Activated CD8-positive, alpha-beta memory T cell treated with anti-CD3 and anti-CD28 coated beads, Interleukin-2, amount 10 ng/mL, durations not matched to agents 7 days and 5 days (primary cell): ENCODE data around the gene PPP2R2B. TPM values are rescaled to one million over a fixed set of nuclear protein-coding genes. Genes with fewer than 3 reads are reported as not detected.
A peak's percentile ranks its signal among the peaks of the same experiment; 100 is the strongest.

Source experiments
- ATAC-seq: fragments of 150-1000 bp; cut with Tn5 transposase; one replicate; pipeline ENCODE4 v1.10.0; 2021; ENCODE audit warnings: moderate library complexity
- CTCF ChIA-PET: fragments of 350-600 bp; sonication (Branson Sonifier 250); formaldehyde crosslinking; loops from one replicate; lab custom pipeline; 2021; ENCODE audit warnings: antibody characterized with exemption; lab: Charles Lee
- DNase-seq: peaks from one replicate; pipeline ENCODE4 v3.0.0-alpha.2; 2020
- H3K27ac Mint-ChIP-seq: one replicate; pipeline ENCODE4 v1.8.0; 2021; ENCODE audit warnings: mild to moderate bottlenecking, mixed read lengths
- H3K27me3 Mint-ChIP-seq: one replicate; pipeline ENCODE4 v1.8.0; 2021; ENCODE audit warnings: mixed read lengths
- H3K36me3 Mint-ChIP-seq: one replicate; pipeline ENCODE4 v1.8.0; 2021; ENCODE audit warnings: mild to moderate bottlenecking, mixed read lengths
- H3K4me1 Mint-ChIP-seq: one replicate; pipeline ENCODE4 v1.8.0; 2021; ENCODE audit warnings: mixed read lengths
- H3K4me3 Mint-ChIP-seq: one replicate; pipeline ENCODE4 v1.8.0; 2021; ENCODE audit warnings: mild to moderate bottlenecking, moderate library complexity, mixed read lengths
- H3K9me3 Mint-ChIP-seq: one replicate; pipeline ENCODE4 v1.8.0; 2022; ENCODE audit warnings: low read depth, mixed read lengths
- total RNA-seq, 2 experiments: library from RNA; stranded (reverse); gene quantifications; one replicate each; pipeline ENCODE4 v1.2.3, GENCODE V29; 2021

The PPP2R2B gene
- total RNA-seq, 2 experiments from 2014 or later = 6.7 to 17.0 TPM

DNA sequence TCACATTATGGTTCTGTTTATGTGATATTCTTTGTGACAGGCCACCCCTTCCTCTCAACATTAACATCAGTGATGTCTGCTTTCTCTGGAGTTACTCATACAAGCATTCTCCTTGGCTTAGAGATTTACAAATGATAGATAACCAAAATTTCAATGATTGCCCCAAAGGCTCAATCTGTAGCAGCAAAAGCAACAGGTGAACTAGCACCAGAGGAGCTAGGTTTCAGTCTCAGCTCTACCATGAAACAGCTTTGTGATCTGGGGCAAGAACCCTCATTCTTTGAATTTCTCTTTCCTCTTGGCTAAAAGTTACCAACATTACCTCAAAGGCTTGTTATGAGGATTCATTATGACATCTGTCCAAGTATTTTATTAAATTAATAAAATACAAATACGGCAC is 120.5 kb downstream of the PPP2R2B start:
- Mint-ChIP-seq H3K27me3 (no peaks in the 10 kb centered on the region), H3K4me3 (no peak overlapping the region), H3K4me1 (peaks cover 24% of the 10 kb centered on the region), H3K36me3 (peaks cover 9% of the 10 kb centered on the region), H3K27ac (no peak overlapping the region), H3K9me3 (no peaks in the 10 kb centered on the region)
- ATAC-seq = no peak
- CTCF ChIA-PET = interaction anchor here (1.0 kb wide), 1 partner anchor 39 kb away, joined by 3 read pairs; no protein-coding TSS in a partner anchor
- DNase-seq = no peak

DNA sequence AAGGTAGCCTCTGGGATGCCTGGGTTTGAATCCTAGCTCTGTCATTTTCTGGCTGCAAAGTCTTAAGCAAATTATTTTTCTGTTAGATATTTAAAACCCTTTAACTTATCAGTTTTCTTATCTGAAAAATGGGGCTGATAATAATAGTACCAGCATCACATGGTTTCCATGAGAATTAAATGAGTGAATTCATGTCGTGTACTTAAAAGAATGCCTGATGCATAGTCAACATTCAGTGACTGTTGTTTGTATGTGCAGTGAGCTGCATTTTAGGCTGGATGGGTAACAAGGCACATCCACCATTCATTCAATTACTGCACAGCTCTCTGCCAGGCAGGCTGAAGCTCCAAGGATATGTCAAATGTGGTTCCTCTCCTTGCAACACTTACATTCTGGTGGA is 122.0 kb downstream of the PPP2R2B start:
- H3K27ac Mint-ChIP-seq = no peak overlapping the region
- CTCF ChIA-PET = interaction anchor here (0.6 to 1.8 kb wide), 2 partner anchors 11 to 22 kb away, joined by 5 read pairs; no protein-coding TSS in a partner anchor
- DNase-seq (no peak), ATAC-seq (no peak)
- H3K4me1 Mint-ChIP-seq = peaks cover 40% of the 10 kb centered on the region
- H3K9me3 Mint-ChIP-seq = peaks cover 1% of the 10 kb centered on the region
- no peak overlapping the region for H3K4me3 Mint-ChIP-seq
- peaks cover 9% of the 10 kb centered on the region for H3K36me3 Mint-ChIP-seq
- no peaks in the 10 kb centered on the region for H3K27me3 Mint-ChIP-seq

DNA sequence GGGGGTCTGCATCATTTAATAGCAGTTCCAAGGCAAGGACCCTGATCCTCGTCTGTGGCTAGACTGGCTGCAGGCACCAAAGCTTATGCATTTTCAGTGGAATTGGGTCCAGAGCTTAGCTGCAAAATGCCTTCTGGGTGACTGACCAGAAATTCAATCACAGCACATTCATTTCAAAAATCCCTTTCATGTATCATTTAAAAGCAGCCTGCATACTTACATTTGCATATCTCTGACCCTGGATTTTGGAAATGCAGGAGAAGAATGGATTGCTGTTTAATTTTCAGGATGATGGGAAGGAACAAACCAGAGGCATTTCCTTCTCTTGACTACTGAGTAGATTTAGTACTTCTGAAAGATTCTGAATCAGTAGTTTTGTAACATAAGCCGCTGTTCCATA is 122.8 kb downstream of the PPP2R2B start:
- CTCF ChIA-PET = interaction anchor here (1.8 kb wide), 1 partner anchor 12 kb away, joined by 5 read pairs; no protein-coding TSS in a partner anchor
- Mint-ChIP-seq H3K27me3 (no peaks in the 10 kb centered on the region), H3K36me3 (peaks cover 16% of the 10 kb centered on the region), H3K9me3 (peaks cover 7% of the 10 kb centered on the region), H3K27ac (no peak overlapping the region), H3K4me3 (no peak overlapping the region), H3K4me1 (peaks cover 47% of the 10 kb centered on the region)
- ATAC-seq (no peak), DNase-seq (no peak)

DNA sequence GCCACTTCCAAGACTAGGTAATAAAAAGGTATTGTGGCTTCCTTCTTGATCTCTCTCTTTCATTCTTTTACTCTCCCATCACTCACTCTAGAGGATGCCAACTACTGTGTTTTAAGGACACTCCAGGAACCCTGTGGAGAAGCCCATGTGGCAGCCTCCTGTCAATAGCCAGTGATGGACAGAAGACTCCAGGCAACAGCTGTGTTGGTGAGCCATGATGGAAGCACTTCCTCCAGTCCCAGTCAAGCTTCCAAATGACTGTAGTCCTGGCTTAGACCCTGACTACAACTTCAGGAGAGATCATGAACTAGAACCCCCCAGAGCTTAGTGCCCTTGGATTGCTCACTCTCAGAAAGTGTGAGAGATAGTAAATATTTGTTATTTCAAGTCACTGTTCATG is 123.9 kb downstream of the PPP2R2B start:
- Mint-ChIP-seq H3K36me3 (peaks cover 19% of the 10 kb centered on the region), H3K27ac (no peak overlapping the region), H3K4me3 (no peak overlapping the region), H3K4me1 (peaks cover 49% of the 10 kb centered on the region), H3K9me3 (peaks cover 7% of the 10 kb centered on the region), H3K27me3 (no peaks in the 10 kb centered on the region)
- ATAC-seq (no peak), DNase-seq (no peak)
- CTCF ChIA-PET = interaction anchor here (1.8 kb wide), 1 partner anchor 13 kb away, joined by 5 read pairs; no protein-coding TSS in a partner anchor

DNA sequence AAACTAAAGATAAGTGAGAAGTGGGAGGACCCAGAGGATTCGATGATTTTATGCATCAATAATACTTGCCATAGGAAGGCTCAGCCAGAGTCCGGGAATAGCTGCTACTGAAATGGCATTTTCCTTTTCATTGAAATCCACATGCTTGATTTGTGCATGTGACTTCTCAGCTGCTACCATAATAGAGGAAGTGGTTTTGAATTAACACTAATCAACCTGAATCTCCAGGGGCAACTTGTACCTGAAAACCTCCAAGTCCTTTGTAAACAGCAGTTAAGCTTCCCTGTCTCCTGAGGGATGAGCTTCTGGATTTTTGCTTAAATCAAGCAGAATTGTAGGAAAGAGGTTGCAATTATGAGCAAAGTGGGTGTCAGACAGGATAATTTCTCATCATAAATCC is 124.9 kb downstream of the PPP2R2B start:
- H3K9me3 Mint-ChIP-seq = peaks cover 7% of the 10 kb centered on the region
- ATAC-seq (no peak), DNase-seq (no peak)
- peaks cover 25% of the 10 kb centered on the region for H3K36me3 Mint-ChIP-seq
- peak overlapping the region; percentile 95 for H3K27ac Mint-ChIP-seq
- no peak overlapping the region for H3K4me3 Mint-ChIP-seq
- H3K4me1 Mint-ChIP-seq = peaks cover 42% of the 10 kb centered on the region
- no peaks in the 10 kb centered on the region for H3K27me3 Mint-ChIP-seq
- CTCF ChIA-PET = no interaction called here

DNA sequence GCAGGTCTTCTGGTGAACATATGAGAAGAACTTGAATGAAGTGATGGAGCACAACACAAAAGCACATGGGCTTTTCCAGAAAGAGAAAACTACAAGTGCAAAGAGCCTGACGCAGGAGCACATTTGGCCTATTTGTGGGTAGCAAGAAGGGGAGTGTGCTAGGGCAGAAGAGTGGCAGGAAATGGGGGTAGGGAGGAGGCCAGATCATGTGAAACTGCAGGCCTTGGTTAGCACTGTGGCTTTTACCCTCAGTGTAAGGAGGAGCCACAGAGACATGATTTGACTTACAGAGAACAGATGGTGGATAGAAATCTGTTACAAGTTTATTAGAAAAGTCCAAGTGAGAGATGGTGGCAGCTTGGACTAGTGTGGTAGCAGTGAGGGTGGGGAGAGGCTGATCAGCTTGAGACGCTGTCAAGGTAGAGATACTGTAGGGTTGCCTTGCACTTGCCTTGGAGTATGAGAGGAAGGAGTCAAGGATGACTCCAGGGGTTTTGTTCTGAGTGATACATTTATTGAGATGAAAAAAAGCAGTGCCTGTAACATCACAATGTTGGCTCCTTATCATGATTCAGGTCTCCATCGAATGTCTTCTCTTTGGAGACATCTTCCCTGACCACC is 126.7 kb downstream of the PPP2R2B start:
- peak; percentile 92 for DNase-seq
- ATAC-seq = peak; percentile 97
- H3K4me3 Mint-ChIP-seq = peak overlapping the region; percentile 39
- CTCF ChIA-PET = no interaction called here
- H3K9me3 Mint-ChIP-seq = peaks cover 7% of the 10 kb centered on the region
- peaks cover 41% of the 10 kb centered on the region for H3K4me1 Mint-ChIP-seq
- H3K27ac Mint-ChIP-seq = peak overlapping the region; percentile 95
- H3K36me3 Mint-ChIP-seq = peaks cover 28% of the 10 kb centered on the region
- no peaks in the 10 kb centered on the region for H3K27me3 Mint-ChIP-seq

DNA sequence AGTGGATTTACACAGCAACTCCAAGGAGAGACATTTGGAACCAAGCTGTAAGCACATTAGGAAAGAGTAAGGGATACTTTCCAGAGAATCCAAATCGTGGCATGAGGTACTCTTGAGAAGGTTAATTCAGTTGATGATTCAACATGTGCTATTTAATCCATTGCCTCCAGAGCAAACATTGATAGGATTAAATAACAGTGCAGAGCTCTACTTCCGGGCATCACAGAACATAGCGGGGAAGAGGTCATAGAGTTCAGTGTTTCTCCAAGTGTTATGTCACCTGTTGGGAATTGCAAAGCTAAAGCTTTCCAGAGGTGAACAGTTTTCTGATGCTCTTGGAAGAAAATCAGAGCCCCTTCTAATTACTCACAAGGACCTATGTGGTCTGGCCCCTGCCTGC is 127.5 kb downstream of the PPP2R2B start:
- Mint-ChIP-seq H3K9me3 (peaks cover 7% of the 10 kb centered on the region), H3K36me3 (peaks cover 27% of the 10 kb centered on the region), H3K4me1 (peaks cover 41% of the 10 kb centered on the region), H3K4me3 (no peak overlapping the region), H3K27ac (peak overlapping the region; percentile 95), H3K27me3 (no peaks in the 10 kb centered on the region)
- ATAC-seq (no peak), DNase-seq (no peak)
- CTCF ChIA-PET = no interaction called here

DNA sequence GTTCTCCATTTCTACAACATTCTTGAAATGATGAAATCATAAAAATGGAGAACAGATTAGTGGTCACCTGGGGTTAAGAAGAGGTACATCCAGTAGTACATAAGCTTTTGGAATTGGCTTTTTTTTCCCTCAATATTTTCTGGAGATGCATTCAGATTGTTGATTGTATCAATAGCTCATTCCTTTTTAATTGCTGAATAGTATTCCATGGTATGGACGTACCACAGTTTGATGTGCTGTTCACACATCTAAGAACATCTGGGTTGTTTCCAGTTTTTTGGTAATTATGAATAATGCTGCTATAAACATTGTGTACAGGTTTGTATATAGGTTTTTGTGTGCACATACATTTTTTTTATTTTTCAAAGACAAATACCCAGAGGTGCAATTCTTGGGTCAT is 130.0 kb downstream of the PPP2R2B start:
- H3K4me1 Mint-ChIP-seq = peaks cover 29% of the 10 kb centered on the region
- H3K36me3 Mint-ChIP-seq = peaks cover 27% of the 10 kb centered on the region
- H3K27me3 Mint-ChIP-seq = no peaks in the 10 kb centered on the region
- no peak overlapping the region for H3K27ac Mint-ChIP-seq
- CTCF ChIA-PET = interaction anchor here (1.2 kb wide), 1 partner anchor 198 kb away, joined by 3 read pairs; no protein-coding TSS in a partner anchor
- DNase-seq = no peak
- peaks cover 7% of the 10 kb centered on the region for H3K9me3 Mint-ChIP-seq
- ATAC-seq = no peak
- H3K4me3 Mint-ChIP-seq = no peak overlapping the region

DNA sequence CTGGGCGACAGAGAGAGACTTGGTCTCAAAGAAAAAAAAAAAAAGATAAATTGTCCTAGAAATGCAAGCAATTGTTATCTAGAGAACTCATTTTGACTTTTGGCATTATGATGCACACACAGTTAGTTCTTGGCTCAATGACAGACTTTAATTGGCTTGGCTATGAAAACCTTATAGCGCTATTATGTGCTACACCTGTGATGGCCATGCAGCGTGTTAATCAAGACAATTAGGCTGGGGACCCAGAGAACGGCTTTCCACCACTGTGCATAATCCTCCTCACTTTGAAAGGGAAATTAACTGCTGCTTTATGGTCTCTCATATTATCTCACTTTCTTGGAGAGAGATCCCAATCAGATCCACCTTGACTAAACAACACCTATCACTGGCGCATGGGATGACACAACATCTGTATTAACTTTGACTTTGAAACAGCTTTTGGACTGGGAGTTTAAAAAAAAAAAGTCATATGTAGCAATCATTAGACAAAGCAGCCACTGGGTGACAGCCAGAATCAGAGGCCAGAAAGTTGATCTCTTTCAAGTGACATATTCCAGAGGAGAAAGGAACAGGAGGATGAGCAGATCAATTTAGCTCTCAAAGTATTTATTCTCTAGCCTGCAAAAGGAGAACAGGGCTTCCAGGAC is 132.5 kb downstream of the PPP2R2B start:
- peaks cover 1% of the 10 kb centered on the region for H3K9me3 Mint-ChIP-seq
- no peak overlapping the region for H3K4me3 Mint-ChIP-seq
- ATAC-seq (no peak), DNase-seq (no peak)
- no peaks in the 10 kb centered on the region for H3K27me3 Mint-ChIP-seq
- peaks cover 4% of the 10 kb centered on the region for H3K4me1 Mint-ChIP-seq
- H3K27ac Mint-ChIP-seq = no peak overlapping the region
- CTCF ChIA-PET = no interaction called here
- H3K36me3 Mint-ChIP-seq = peaks cover 21% of the 10 kb centered on the region

DNA sequence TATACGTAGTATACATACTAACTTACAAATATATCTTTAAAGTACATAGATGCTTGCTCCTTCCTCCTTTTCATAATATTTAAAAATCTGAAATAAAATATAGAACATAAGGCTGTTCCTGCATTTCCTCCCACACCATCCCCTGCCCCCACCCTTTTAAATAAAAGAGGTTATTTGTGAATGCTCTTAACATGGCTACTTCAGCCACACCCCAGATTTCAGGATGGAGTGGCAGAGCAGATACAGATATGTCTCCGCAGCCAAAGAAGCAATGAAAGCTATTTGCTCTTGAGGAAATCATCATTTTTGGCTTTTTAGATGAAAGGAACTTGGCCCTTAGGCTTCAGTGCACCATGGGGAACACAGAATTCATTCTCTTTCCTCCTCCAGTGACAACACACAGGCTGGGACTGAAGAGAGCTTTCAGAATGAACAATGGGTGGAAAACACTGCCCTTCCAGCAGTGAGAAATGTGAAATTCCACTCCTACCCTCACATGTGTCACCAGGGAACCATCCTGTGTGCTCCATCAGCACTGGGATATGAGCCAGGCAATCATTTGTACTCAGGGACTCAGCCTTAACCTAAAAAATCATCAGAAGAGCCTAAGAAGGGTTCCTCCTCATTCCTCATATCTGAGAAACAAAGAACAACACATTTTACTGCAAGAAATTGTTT is 134.3 kb downstream of the PPP2R2B start:
- no peaks in the 10 kb centered on the region for H3K4me1 Mint-ChIP-seq
- H3K27me3 Mint-ChIP-seq = no peaks in the 10 kb centered on the region
- H3K36me3 Mint-ChIP-seq = peaks cover 11% of the 10 kb centered on the region
- no peaks in the 10 kb centered on the region for H3K9me3 Mint-ChIP-seq
- DNase-seq (no peak), ATAC-seq (no peak)
- no peak overlapping the region for H3K27ac Mint-ChIP-seq
- no peak overlapping the region for H3K4me3 Mint-ChIP-seq
- CTCF ChIA-PET = interaction anchor here (0.9 kb wide), 1 partner anchor 11 kb away, joined by 3 read pairs; no protein-coding TSS in a partner anchor

DNA sequence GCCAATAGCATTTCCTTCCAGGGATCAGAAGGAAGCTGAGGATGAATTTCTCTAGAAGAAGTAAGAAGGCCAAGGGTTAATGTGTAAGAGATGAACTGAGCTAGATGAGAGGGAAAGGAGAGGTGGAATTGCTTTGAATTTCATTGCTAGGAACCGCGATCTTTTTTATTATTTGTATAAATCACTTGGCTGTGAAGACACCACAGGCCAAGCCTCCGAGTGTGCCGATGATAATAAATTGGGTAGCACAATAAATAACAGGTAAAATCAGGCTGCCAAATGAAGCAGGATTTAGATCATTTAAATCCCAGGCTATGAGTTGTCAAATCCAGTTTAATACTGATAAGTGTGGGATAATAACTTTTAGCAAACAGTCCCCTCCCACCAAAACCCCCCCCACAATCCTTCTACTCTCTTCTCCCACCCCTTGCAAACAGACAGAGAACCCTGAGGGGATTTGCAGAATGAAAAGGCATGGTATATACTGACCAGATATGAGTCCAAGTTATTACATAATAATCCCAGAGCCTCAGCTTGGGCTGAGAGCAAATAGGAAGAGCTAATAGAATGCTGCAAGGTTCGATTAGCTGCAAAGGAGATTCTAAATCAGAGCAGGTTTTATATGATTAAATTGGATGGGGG is 143.5 kb downstream of the PPP2R2B start:
- CTCF ChIA-PET = no interaction called here
- DNase-seq (no peak), ATAC-seq (no peak)
- no peak overlapping the region for H3K27ac Mint-ChIP-seq
- H3K36me3 Mint-ChIP-seq = peaks cover 9% of the 10 kb centered on the region
- H3K9me3 Mint-ChIP-seq = peaks cover 9% of the 10 kb centered on the region
- no peak overlapping the region for H3K4me3 Mint-ChIP-seq
- no peaks in the 10 kb centered on the region for H3K27me3 Mint-ChIP-seq
- H3K4me1 Mint-ChIP-seq = no peaks in the 10 kb centered on the region

DNA sequence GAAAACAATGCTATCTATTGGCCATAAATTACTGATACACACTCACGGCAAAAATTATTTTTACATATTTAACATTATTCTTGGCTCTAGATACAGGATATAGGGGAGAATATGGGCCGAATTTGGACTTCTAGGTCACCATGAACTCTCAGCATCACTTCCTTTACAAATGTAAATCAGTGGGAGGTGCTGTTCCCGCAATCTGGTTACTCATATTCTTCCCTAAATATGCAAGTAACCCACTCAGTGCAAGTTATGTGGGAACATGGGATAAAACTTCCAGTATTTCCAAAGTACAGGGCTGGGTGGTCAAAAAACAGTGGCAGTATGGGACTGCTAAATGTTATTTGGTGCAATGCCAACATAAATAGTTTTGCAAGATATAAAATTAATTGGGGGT is 145.6 kb downstream of the PPP2R2B start:
- no peak overlapping the region for H3K27ac Mint-ChIP-seq
- ATAC-seq (no peak), DNase-seq (no peak)
- H3K9me3 Mint-ChIP-seq = peaks cover 19% of the 10 kb centered on the region
- H3K4me1 Mint-ChIP-seq = no peaks in the 10 kb centered on the region
- peaks cover 24% of the 10 kb centered on the region for H3K36me3 Mint-ChIP-seq
- CTCF ChIA-PET = no interaction called here
- no peaks in the 10 kb centered on the region for H3K27me3 Mint-ChIP-seq
- H3K4me3 Mint-ChIP-seq = no peak overlapping the region

DNA sequence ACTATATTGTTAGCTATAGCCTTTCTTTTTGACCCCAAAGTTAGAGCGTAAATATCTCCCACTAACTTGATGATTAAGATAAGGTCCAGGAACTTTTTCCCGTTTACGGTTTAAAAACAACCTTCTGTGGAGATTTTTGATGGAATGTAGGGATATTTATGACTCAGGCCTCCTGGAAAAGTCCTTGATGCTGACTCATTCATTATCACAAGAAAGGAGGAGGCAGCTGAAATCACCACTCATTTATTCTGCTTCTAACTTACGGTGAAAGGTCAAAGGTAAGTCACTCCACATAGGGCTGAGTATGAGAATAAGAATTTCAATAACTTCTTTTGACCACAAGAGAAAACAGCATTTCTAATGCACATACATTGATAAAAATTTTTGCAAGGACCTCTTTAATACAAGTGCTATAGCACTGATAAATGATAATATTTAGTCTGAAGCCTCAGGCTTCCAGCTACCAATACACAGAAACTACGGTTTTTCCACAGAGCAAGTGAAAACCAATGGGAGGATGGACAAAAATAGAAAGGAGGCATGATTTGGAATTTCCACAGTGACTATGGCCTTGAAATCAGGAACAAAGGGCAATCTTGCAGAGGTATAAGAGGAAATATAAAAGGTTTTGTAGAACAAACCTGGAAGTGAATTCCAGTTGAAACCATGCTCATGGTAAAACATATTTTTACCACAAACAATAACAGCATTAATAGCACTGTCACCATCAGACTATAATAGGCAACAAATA is 146.5 kb downstream of the PPP2R2B start:
- H3K4me3 Mint-ChIP-seq = no peak overlapping the region
- H3K4me1 Mint-ChIP-seq = no peaks in the 10 kb centered on the region
- CTCF ChIA-PET = no interaction called here
- H3K27me3 Mint-ChIP-seq = no peaks in the 10 kb centered on the region
- H3K9me3 Mint-ChIP-seq = peaks cover 16% of the 10 kb centered on the region
- peaks cover 26% of the 10 kb centered on the region for H3K36me3 Mint-ChIP-seq
- no peak for ATAC-seq
- DNase-seq = no peak
- H3K27ac Mint-ChIP-seq = no peak overlapping the region
